ENCODE results near the gene PLEK.

The PLEK gene

DNA sequence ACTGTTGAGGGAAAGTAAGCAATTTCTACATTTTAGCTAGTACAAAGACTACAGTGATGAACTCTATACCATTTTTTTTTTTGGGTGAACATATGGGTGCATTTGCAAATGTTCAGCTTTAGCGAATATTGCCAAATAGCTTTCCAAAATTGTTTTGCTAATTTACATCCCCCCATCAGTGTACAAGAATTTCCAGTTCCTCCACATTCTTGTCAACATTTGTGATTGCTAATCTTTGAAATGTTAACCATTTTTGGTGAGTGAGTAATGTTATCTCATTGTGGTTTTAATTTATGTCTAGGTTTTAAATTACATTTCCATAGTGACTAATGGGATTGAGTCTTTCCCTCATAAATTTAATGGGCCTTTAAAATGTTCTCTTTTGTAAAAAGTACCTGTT, 28.9 kb upstream of the PLEK start:
- Histone ChIP-seq H3K79me1 (ENCODE audit: low read length) (no peaks in the 10 kb centered on the region), H3K27ac (ENCODE audit: low read depth, low read length) (no peak overlapping the region), H3K4me2 (ENCODE audit: low read length) (no peak overlapping the region), H3K27me3 (ENCODE audit: insufficient read depth, low read length, poor library complexity) (no peaks in the 10 kb centered on the region), H3K4ac (ENCODE audit: low read depth, low read length) (no peak overlapping the region), H3K56ac (ENCODE audit: low read length) (no peak overlapping the region), H2BK15ac (replicated peaks; ENCODE audit: low read depth) (no peak overlapping the region), H4K5ac (ENCODE audit: low read length) (no peak overlapping the region), H3K23ac (ENCODE audit: low read length) (no peak overlapping the region), H3K9ac (ENCODE audit: low read length) (no peak overlapping the region), H3K4me3 (ENCODE audit: low read length) (no peak overlapping the region), H2BK5ac (ENCODE audit: low read length) (no peak overlapping the region), H3K36me3 (ENCODE audit: control insufficient read depth, insufficient read depth, low read length) (no peaks in the 10 kb centered on the region), H4K8ac (ENCODE audit: low read depth, low read length) (no peak overlapping the region), H3K18ac (ENCODE audit: low read length) (no peak overlapping the region), H2AK5ac (ENCODE audit: low read length) (no peak overlapping the region), H3K4me1 (ENCODE audit: control insufficient read depth, low read depth, low read length) (no peaks in the 10 kb centered on the region), H2BK120ac (ENCODE audit: low read depth, low read length) (no peak overlapping the region), H3K79me2 (ENCODE audit: control insufficient read depth, insufficient read depth, low read length) (no peaks in the 10 kb centered on the region)
- WGBS (ENCODE audit: extremely low coverage, insufficient coverage, low lambda C conversion rate) = no CpG with 5 or more reads among the region's 1 CpG
- no peak for DNase-seq

DNA sequence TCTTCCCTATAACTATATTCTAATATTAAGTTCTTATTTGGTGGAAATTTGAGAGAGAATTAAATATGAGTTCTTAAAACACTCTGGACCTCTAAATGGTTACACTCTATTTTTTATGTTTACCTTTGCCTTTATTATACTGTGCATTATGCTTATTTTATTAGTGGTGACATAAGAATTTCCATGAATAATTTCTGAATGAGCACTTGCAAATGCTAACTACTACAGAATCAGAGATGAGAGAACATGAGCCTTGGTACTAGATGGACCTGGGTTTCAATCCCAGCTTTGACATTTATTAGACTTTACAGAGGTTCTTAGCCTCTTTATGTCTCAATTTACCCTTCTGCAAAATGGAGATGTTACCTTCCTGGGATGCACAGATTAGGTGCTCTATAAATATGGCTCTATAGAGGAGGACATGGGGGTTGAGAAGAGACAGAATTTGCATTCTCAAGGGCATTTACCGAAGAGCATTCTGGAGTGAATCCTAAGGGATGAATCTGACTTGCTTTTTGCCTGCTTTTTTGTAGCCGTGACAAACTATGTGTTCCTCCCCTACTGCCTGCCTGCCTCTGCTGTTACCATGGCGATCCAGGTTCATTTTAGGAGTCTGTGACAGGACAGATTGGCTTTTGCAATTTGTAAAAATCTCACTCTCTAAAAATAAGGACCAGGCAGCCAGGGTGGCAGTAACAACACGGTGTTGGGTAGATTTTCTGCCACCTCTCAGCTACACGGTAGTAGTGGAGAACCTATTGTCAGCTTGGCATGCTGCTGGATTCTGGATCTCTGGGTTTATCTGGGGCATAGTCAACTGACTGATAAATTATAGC, 24.6 kb upstream of the PLEK start:
- no peaks in the 10 kb centered on the region for H3K36me3 ChIP-seq (ENCODE audit: control insufficient read depth, insufficient read depth, low read length)
- no peak overlapping the region for H3K23ac ChIP-seq (ENCODE audit: low read length)
- no CpG with 5 or more reads among the region's 5 CpGs for WGBS (ENCODE audit: extremely low coverage, insufficient coverage, low lambda C conversion rate)

DNA sequence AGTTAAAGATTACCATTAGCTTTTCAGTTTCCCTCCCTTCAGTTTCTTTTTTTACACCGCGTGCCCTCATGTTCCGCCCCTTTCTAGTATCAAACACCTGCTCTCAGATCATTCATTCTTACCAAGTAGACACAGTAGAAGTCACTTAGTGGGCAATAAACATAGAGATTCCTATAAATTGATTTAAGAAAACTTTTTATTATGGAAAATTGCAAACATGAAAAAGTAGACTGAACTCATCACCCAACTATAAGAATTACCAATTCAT, 24.1 kb upstream of the PLEK start:
- no peak overlapping the region for H2BK15ac ChIP-seq (replicated peaks; ENCODE audit: low read depth)
- no peak overlapping the region for H3K27ac ChIP-seq (ENCODE audit: low read depth, low read length)
- no peak overlapping the region for H3K56ac ChIP-seq (ENCODE audit: low read length)
- no peak overlapping the region for H4K8ac ChIP-seq (ENCODE audit: low read depth, low read length)
- no peak overlapping the region for H2AK5ac ChIP-seq (ENCODE audit: low read length)
- no peak overlapping the region for H4K5ac ChIP-seq (ENCODE audit: low read length)
- H3K23ac ChIP-seq (ENCODE audit: low read length) = no peak overlapping the region
- H3K4ac ChIP-seq (ENCODE audit: low read depth, low read length) = no peak overlapping the region
- no peaks in the 10 kb centered on the region for H3K36me3 ChIP-seq (ENCODE audit: control insufficient read depth, insufficient read depth, low read length)
- H3K79me1 ChIP-seq (ENCODE audit: low read length) = no peaks in the 10 kb centered on the region
- no peaks in the 10 kb centered on the region for H3K79me2 ChIP-seq (ENCODE audit: control insufficient read depth, insufficient read depth, low read length)
- H3K4me2 ChIP-seq (ENCODE audit: low read length) = no peak overlapping the region
- no peak overlapping the region for H2BK120ac ChIP-seq (ENCODE audit: low read depth, low read length)
- H3K27me3 ChIP-seq (ENCODE audit: insufficient read depth, low read length, poor library complexity) = no peaks in the 10 kb centered on the region
- H3K4me3 ChIP-seq (ENCODE audit: low read length) = no peak overlapping the region
- no peak for DNase-seq
- no peaks in the 10 kb centered on the region for H3K4me1 ChIP-seq (ENCODE audit: control insufficient read depth, low read depth, low read length)
- no peak overlapping the region for H3K9ac ChIP-seq (ENCODE audit: low read length)
- no peak overlapping the region for H3K18ac ChIP-seq (ENCODE audit: low read length)
- no CpG with 5 or more reads among the region's 3 CpGs for WGBS (ENCODE audit: extremely low coverage, insufficient coverage, low lambda C conversion rate)
- H2BK5ac ChIP-seq (ENCODE audit: low read length) = no peak overlapping the region

More for the DNA sequence above, 24.6 kb upstream of the PLEK start:
- DNase-seq = no peak
- H3K9ac ChIP-seq (ENCODE audit: low read length) = no peak overlapping the region
- no peaks in the 10 kb centered on the region for H3K79me2 ChIP-seq (ENCODE audit: control insufficient read depth, insufficient read depth, low read length)
- no peak overlapping the region for H2AK5ac ChIP-seq (ENCODE audit: low read length)
- H3K79me1 ChIP-seq (ENCODE audit: low read length) = no peaks in the 10 kb centered on the region
- no peak overlapping the region for H3K4me3 ChIP-seq (ENCODE audit: low read length)
- H3K27me3 ChIP-seq (ENCODE audit: insufficient read depth, low read length, poor library complexity) = no peaks in the 10 kb centered on the region
- H3K4me2 ChIP-seq (ENCODE audit: low read length) = no peak overlapping the region
- H3K4me1 ChIP-seq (ENCODE audit: control insufficient read depth, low read depth, low read length) = no peaks in the 10 kb centered on the region
- no peak overlapping the region for H4K5ac ChIP-seq (ENCODE audit: low read length)
- H3K18ac ChIP-seq (ENCODE audit: low read length) = no peak overlapping the region
- H4K8ac ChIP-seq (ENCODE audit: low read depth, low read length) = no peak overlapping the region
- no peak overlapping the region for H3K4ac ChIP-seq (ENCODE audit: low read depth, low read length)
- H2BK120ac ChIP-seq (ENCODE audit: low read depth, low read length) = no peak overlapping the region
- H2BK5ac ChIP-seq (ENCODE audit: low read length) = no peak overlapping the region
- H2BK15ac ChIP-seq (replicated peaks; ENCODE audit: low read depth) = no peak overlapping the region
- H3K27ac ChIP-seq (ENCODE audit: low read depth, low read length) = no peak overlapping the region
- H3K56ac ChIP-seq (ENCODE audit: low read length) = no peak overlapping the region

DNA sequence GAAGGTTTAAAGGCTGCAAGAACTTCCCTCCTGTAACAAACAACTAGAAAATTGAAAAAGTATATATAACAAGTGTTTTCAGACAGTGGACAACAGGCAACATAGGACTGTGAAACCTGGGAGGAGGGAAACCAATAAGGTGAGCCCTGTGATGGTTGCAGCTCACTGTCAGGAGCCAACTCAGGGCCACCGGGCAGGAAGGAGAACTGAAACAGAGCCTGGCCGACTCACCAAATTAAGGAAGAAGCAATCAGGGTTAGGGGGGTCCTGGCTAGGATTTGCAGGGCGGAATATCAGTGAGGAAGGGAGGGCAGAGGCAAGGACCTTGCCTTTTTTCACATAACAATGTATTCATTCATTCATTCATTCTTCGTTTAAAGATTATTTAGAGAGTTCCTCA, 23.5 kb upstream of the PLEK start:
- DNase-seq = no peak
- no peak overlapping the region for H2BK5ac ChIP-seq (ENCODE audit: low read length)
- H3K23ac ChIP-seq (ENCODE audit: low read length) = no peak overlapping the region
- H3K36me3 ChIP-seq (ENCODE audit: control insufficient read depth, insufficient read depth, low read length) = no peaks in the 10 kb centered on the region
- no peak overlapping the region for H3K4me3 ChIP-seq (ENCODE audit: low read length)
- H3K79me1 ChIP-seq (ENCODE audit: low read length) = no peaks in the 10 kb centered on the region
- no peak overlapping the region for H2AK5ac ChIP-seq (ENCODE audit: low read length)
- H3K79me2 ChIP-seq (ENCODE audit: control insufficient read depth, insufficient read depth, low read length) = no peaks in the 10 kb centered on the region
- H2BK120ac ChIP-seq (ENCODE audit: low read depth, low read length) = no peak overlapping the region
- H3K27ac ChIP-seq (ENCODE audit: low read depth, low read length) = no peak overlapping the region
- no peak overlapping the region for H2BK15ac ChIP-seq (replicated peaks; ENCODE audit: low read depth)
- no peak overlapping the region for H3K4me2 ChIP-seq (ENCODE audit: low read length)
- H3K4ac ChIP-seq (ENCODE audit: low read depth, low read length) = no peak overlapping the region
- H3K56ac ChIP-seq (ENCODE audit: low read length) = no peak overlapping the region
- H4K5ac ChIP-seq (ENCODE audit: low read length) = no peak overlapping the region
- no peak overlapping the region for H3K9ac ChIP-seq (ENCODE audit: low read length)
- no peak overlapping the region for H3K18ac ChIP-seq (ENCODE audit: low read length)
- no peak overlapping the region for H4K8ac ChIP-seq (ENCODE audit: low read depth, low read length)
- no CpG with 5 or more reads among the region's 4 CpGs for WGBS (ENCODE audit: extremely low coverage, insufficient coverage, low lambda C conversion rate)
- no peaks in the 10 kb centered on the region for H3K4me1 ChIP-seq (ENCODE audit: control insufficient read depth, low read depth, low read length)
- H3K27me3 ChIP-seq (ENCODE audit: insufficient read depth, low read length, poor library complexity) = no peaks in the 10 kb centered on the region

DNA sequence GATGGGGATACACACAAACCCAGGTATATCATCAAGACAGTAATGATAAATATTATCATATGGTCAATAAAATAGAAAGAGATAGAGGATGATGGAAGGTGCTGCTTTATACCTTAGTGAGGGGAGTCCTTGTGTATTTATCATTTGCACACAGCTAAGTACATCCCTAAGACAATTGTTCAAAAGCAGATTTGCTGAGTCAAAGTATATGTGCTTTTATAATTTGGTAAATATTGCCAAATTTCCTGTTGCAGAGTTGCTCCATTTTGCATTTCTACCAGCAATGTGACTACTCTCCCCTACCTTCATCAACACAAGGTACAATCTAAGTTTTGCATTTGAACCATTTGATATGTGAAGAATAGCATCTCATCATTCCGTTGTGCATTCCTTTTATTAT, 22.6 kb upstream of the PLEK start:
- Histone ChIP-seq H2BK15ac (replicated peaks; ENCODE audit: low read depth) (no peak overlapping the region), H3K79me1 (ENCODE audit: low read length) (no peaks in the 10 kb centered on the region), H4K8ac (ENCODE audit: low read depth, low read length) (no peak overlapping the region), H3K9ac (ENCODE audit: low read length) (no peak overlapping the region), H3K18ac (ENCODE audit: low read length) (no peak overlapping the region), H3K4me1 (ENCODE audit: control insufficient read depth, low read depth, low read length) (no peaks in the 10 kb centered on the region), H3K4me2 (ENCODE audit: low read length) (no peak overlapping the region), H3K27ac (ENCODE audit: low read depth, low read length) (no peak overlapping the region), H3K27me3 (ENCODE audit: insufficient read depth, low read length, poor library complexity) (no peaks in the 10 kb centered on the region), H3K4me3 (ENCODE audit: low read length) (no peak overlapping the region), H2AK5ac (ENCODE audit: low read length) (no peak overlapping the region), H2BK120ac (ENCODE audit: low read depth, low read length) (no peak overlapping the region), H4K5ac (ENCODE audit: low read length) (no peak overlapping the region), H3K79me2 (ENCODE audit: control insufficient read depth, insufficient read depth, low read length) (no peaks in the 10 kb centered on the region), H2BK5ac (ENCODE audit: low read length) (no peak overlapping the region), H3K56ac (ENCODE audit: low read length) (no peak overlapping the region), H3K4ac (ENCODE audit: low read depth, low read length) (no peak overlapping the region), H3K23ac (ENCODE audit: low read length) (no peak overlapping the region), H3K36me3 (ENCODE audit: control insufficient read depth, insufficient read depth, low read length) (no peaks in the 10 kb centered on the region)
- no CpG with 5 or more reads among the region's 1 CpG for WGBS (ENCODE audit: extremely low coverage, insufficient coverage, low lambda C conversion rate)
- no peak for DNase-seq

DNA sequence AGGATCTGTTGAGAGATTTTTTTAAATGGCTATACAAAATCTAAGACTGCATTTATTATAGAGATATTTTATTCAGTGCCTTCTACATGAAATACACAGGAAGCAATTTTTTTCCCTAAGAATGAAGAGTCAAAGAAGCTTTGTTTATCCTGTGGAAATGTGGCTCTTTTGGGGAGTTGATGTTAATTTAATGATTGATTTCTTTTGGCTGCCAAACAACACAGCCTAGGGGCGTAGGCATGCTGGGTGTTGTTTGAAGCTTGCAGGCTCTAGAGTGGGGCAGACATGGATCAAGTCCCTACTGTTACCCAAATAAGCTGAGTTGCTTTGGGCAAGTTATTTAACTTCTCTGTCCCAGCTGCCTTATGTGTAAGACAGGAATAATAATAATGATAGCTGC, 21.1 kb upstream of the PLEK start:
- H3K23ac ChIP-seq (ENCODE audit: low read length) = no peak overlapping the region
- H2BK15ac ChIP-seq (replicated peaks; ENCODE audit: low read depth) = no peak overlapping the region
- no peak overlapping the region for H3K4ac ChIP-seq (ENCODE audit: low read depth, low read length)
- no peak overlapping the region for H4K5ac ChIP-seq (ENCODE audit: low read length)
- no peak overlapping the region for H2AK5ac ChIP-seq (ENCODE audit: low read length)
- H2BK5ac ChIP-seq (ENCODE audit: low read length) = no peak overlapping the region
- no peak for DNase-seq
- H3K18ac ChIP-seq (ENCODE audit: low read length) = no peak overlapping the region
- no peak overlapping the region for H3K27ac ChIP-seq (ENCODE audit: low read depth, low read length)
- H3K36me3 ChIP-seq (ENCODE audit: control insufficient read depth, insufficient read depth, low read length) = no peaks in the 10 kb centered on the region
- H3K4me2 ChIP-seq (ENCODE audit: low read length) = no peak overlapping the region
- no peaks in the 10 kb centered on the region for H3K27me3 ChIP-seq (ENCODE audit: insufficient read depth, low read length, poor library complexity)
- H3K9ac ChIP-seq (ENCODE audit: low read length) = no peak overlapping the region
- no peaks in the 10 kb centered on the region for H3K79me2 ChIP-seq (ENCODE audit: control insufficient read depth, insufficient read depth, low read length)
- H3K79me1 ChIP-seq (ENCODE audit: low read length) = no peaks in the 10 kb centered on the region
- no CpG with 5 or more reads among the region's 1 CpG for WGBS (ENCODE audit: extremely low coverage, insufficient coverage, low lambda C conversion rate)
- no peaks in the 10 kb centered on the region for H3K4me1 ChIP-seq (ENCODE audit: control insufficient read depth, low read depth, low read length)
- H4K8ac ChIP-seq (ENCODE audit: low read depth, low read length) = no peak overlapping the region
- no peak overlapping the region for H3K56ac ChIP-seq (ENCODE audit: low read length)
- H2BK120ac ChIP-seq (ENCODE audit: low read depth, low read length) = no peak overlapping the region
- no peak overlapping the region for H3K4me3 ChIP-seq (ENCODE audit: low read length)
